ENCODE measurements around the gene CHSY1.
A peak's percentile ranks its signal among the peaks of the same experiment; 100 is the strongest.

The CHSY1 gene

GRCh38 chr15:101209285-101209845 is 42.5 kb downstream of the CHSY1 start:
- Histone ChIP-seq H3K14ac (ENCODE audit: low read length) (no peak overlapping the region), H4K91ac (ENCODE audit: low read depth, low read length, poor library complexity) (no peak overlapping the region), H2AK5ac (ENCODE audit: low read depth, low read length) (no peak overlapping the region), H4K8ac (ENCODE audit: low read depth, low read length) (no peak overlapping the region), H3K18ac (ENCODE audit: low read length) (no peak overlapping the region), H2BK120ac (ENCODE audit: low read depth, low read length) (no peak overlapping the region), H3K4me1 (ENCODE audit: control insufficient read depth in 2 of 2, insufficient read depth in 1 of 2, low read depth in 1 of 2, low read length in 2 of 2) (no peaks in the 10 kb centered on the region), H2BK15ac (ENCODE audit: low read length) (no peak overlapping the region), H2BK5ac (ENCODE audit: low read length) (no peak overlapping the region), H3K9ac (ENCODE audit: low read depth, low read length, poor library complexity) (no peak overlapping the region), H3K36me3 (replicated peaks in 1 of 2; ENCODE audit: control insufficient read depth in 2 of 2, insufficient read depth in 2 of 2, low read length in 2 of 2) (peaks cover 1 to 12% of the 10 kb centered on the region in 2 donors), H3K4me3 (ENCODE audit: low read length in 2 of 2) (no peak overlapping the region), H3K27me3 (ENCODE audit: control insufficient read depth in 3 of 3, insufficient read depth in 3 of 3, low read depth in 1 of 3, low read length in 3 of 3) (no peaks in the 10 kb centered on the region), H3K4ac (ENCODE audit: low read length) (no peak overlapping the region), H3K9me3 (replicated peaks in 1 of 2; ENCODE audit: control insufficient read depth in 2 of 2, insufficient read depth in 1 of 2, low read depth in 1 of 2, low read length in 2 of 2) (no peaks in the 10 kb centered on the region), H3K27ac (replicated peaks; ENCODE audit: low read length) (no peak overlapping the region), H3K23ac (ENCODE audit: low read depth, low read length, poor library complexity) (no peak overlapping the region), H3K79me1 (ENCODE audit: low read depth, low read length) (peaks cover 3% of the 10 kb centered on the region), H3K4me2 (ENCODE audit: insufficient read depth, low read length, poor library complexity, severe bottlenecking) (no peak overlapping the region), H2BK12ac (ENCODE audit: low read length) (no peak overlapping the region), H2AFZ (ENCODE audit: low read length) (no peak overlapping the region)
- no peak for DNase-seq (ENCODE audit: low spot score)
- no CpG with 5 or more reads among the region's 5 CpGs for WGBS, 2 donors (ENCODE audit: extremely low coverage in 2 of 2, insufficient read length in 2 of 2, insufficient replicate concordance in 1 of 2)

DNA sequence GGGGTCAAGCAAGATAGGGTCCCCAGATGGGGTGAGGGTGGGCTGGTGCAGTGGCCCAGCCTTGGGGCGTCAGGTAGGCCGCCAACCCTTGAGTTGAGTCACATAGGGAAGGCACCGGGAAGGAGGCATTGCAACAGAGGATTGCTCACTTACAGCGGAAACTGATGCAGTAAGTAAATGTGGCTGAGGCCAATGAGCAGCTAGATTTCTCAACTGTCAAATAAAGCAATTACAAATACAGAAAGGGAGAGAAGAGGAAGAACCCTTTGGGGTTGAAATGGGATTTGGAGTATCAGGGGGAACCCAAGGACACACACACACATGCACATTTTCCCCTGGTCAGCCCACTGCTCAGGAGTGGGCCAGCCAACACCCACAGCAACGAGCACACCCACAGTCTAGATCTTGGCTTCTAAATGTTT is 44.0 kb downstream of the CHSY1 start:
- H3K23ac ChIP-seq (ENCODE audit: low read depth, low read length, poor library complexity): no peak overlapping the region
- no peak overlapping the region for H2BK12ac ChIP-seq (ENCODE audit: low read length)
- peaks cover 5% of the 10 kb centered on the region for H3K79me1 ChIP-seq (ENCODE audit: low read depth, low read length)
- no CpG with 5 or more reads among the region's 5 CpGs for WGBS, 2 donors (ENCODE audit: extremely low coverage in 2 of 2, insufficient read length in 2 of 2, insufficient replicate concordance in 1 of 2)
- no peak overlapping the region for H3K27ac ChIP-seq (replicated peaks; ENCODE audit: low read length)
- H3K18ac ChIP-seq (ENCODE audit: low read length): no peak overlapping the region
- no peak overlapping the region for H3K9ac ChIP-seq (ENCODE audit: low read depth, low read length, poor library complexity)
- H3K4me1 ChIP-seq (ENCODE audit: control insufficient read depth in 2 of 2, insufficient read depth in 1 of 2, low read depth in 1 of 2, low read length in 2 of 2): peaks cover 2 to 3% of the 10 kb centered on the region in 2 donors
- H3K9me3 ChIP-seq (replicated peaks in 1 of 2; ENCODE audit: control insufficient read depth in 2 of 2, insufficient read depth in 1 of 2, low read depth in 1 of 2, low read length in 2 of 2): no peaks in the 10 kb centered on the region
- H3K36me3 ChIP-seq (replicated peaks in 1 of 2; ENCODE audit: control insufficient read depth in 2 of 2, insufficient read depth in 2 of 2, low read length in 2 of 2): peaks cover 1 to 4% of the 10 kb centered on the region in 2 donors
- no peak overlapping the region for H3K14ac ChIP-seq (ENCODE audit: low read length)
- H3K4me2 ChIP-seq (ENCODE audit: insufficient read depth, low read length, poor library complexity, severe bottlenecking): no peak overlapping the region
- no peaks in the 10 kb centered on the region for H3K27me3 ChIP-seq (ENCODE audit: control insufficient read depth in 3 of 3, insufficient read depth in 3 of 3, low read depth in 1 of 3, low read length in 3 of 3)
- no peak overlapping the region for H2BK15ac ChIP-seq (ENCODE audit: low read length)
- H3K4ac ChIP-seq (ENCODE audit: low read length): no peak overlapping the region
- no peak overlapping the region for H4K8ac ChIP-seq (ENCODE audit: low read depth, low read length)
- no peak overlapping the region for H2AK5ac ChIP-seq (ENCODE audit: low read depth, low read length)
- no peak overlapping the region for H2BK120ac ChIP-seq (ENCODE audit: low read depth, low read length)
- no peak overlapping the region for H3K4me3 ChIP-seq (ENCODE audit: low read length in 2 of 2)
- H4K91ac ChIP-seq (ENCODE audit: low read depth, low read length, poor library complexity): no peak overlapping the region
- H2BK5ac ChIP-seq (ENCODE audit: low read length): no peak overlapping the region
- H2AFZ ChIP-seq (ENCODE audit: low read length): no peak overlapping the region
- no peak for DNase-seq (ENCODE audit: low spot score)

DNA sequence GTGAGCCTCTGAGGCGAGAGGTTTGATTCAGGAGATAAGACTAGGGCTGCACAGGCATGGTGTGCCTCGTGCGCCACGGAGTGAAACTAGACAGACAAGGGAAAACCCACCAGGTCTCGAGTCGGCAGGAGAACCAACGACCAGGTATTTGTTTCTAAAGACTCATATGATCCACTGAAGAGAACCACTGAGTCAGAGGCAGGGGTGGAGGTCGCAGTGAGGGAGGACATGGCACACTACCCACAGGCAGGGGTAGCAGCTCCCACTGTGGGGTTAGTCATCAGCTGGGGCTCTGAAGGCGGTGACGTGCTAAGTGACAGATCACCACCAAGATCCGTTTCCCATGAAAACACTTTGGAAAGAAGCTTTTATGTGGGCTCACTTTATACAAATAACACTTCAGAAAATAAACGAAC is 45.7 kb downstream of the CHSY1 start:
- Histone ChIP-seq H2AFZ (ENCODE audit: low read length) (no peak overlapping the region), H3K23ac (ENCODE audit: low read depth, low read length, poor library complexity) (peak overlapping the region; percentile 1), H3K18ac (ENCODE audit: low read length) (no peak overlapping the region), H3K4me2 (ENCODE audit: insufficient read depth, low read length, poor library complexity, severe bottlenecking) (no peak overlapping the region), H3K9me3 (replicated peaks in 1 of 2; ENCODE audit: control insufficient read depth in 2 of 2, insufficient read depth in 1 of 2, low read depth in 1 of 2, low read length in 2 of 2) (no peaks in the 10 kb centered on the region), H3K27me3 (ENCODE audit: control insufficient read depth in 3 of 3, insufficient read depth in 3 of 3, low read depth in 1 of 3, low read length in 3 of 3) (no peaks in the 10 kb centered on the region), H3K27ac (replicated peaks; ENCODE audit: low read length) (no peak overlapping the region), H3K4me1 (ENCODE audit: control insufficient read depth in 2 of 2, insufficient read depth in 1 of 2, low read depth in 1 of 2, low read length in 2 of 2) (peaks cover 8 to 13% of the 10 kb centered on the region in 2 donors), H2BK120ac (ENCODE audit: low read depth, low read length) (no peak overlapping the region), H2BK12ac (ENCODE audit: low read length) (no peak overlapping the region), H2BK5ac (ENCODE audit: low read length) (no peak overlapping the region), H2BK15ac (ENCODE audit: low read length) (no peak overlapping the region), H3K14ac (ENCODE audit: low read length) (no peak overlapping the region), H4K8ac (ENCODE audit: low read depth, low read length) (no peak overlapping the region), H2AK5ac (ENCODE audit: low read depth, low read length) (no peak overlapping the region), H3K4me3 (ENCODE audit: low read length in 2 of 2) (no peak overlapping the region), H3K36me3 (replicated peaks in 1 of 2; ENCODE audit: control insufficient read depth in 2 of 2, insufficient read depth in 2 of 2, low read length in 2 of 2) (peaks cover 0 to 4% of the 10 kb centered on the region in 2 donors), H3K79me1 (ENCODE audit: low read depth, low read length) (peaks cover 5% of the 10 kb centered on the region), H3K4ac (ENCODE audit: low read length) (no peak overlapping the region), H3K9ac (ENCODE audit: low read depth, low read length, poor library complexity) (no peak overlapping the region), H4K91ac (ENCODE audit: low read depth, low read length, poor library complexity) (no peak overlapping the region)
- DNase-seq (ENCODE audit: low spot score): no peak
- no CpG with 5 or more reads among the region's 12 CpGs for WGBS, 2 donors (ENCODE audit: extremely low coverage in 2 of 2, insufficient read length in 2 of 2, insufficient replicate concordance in 1 of 2)

DNA sequence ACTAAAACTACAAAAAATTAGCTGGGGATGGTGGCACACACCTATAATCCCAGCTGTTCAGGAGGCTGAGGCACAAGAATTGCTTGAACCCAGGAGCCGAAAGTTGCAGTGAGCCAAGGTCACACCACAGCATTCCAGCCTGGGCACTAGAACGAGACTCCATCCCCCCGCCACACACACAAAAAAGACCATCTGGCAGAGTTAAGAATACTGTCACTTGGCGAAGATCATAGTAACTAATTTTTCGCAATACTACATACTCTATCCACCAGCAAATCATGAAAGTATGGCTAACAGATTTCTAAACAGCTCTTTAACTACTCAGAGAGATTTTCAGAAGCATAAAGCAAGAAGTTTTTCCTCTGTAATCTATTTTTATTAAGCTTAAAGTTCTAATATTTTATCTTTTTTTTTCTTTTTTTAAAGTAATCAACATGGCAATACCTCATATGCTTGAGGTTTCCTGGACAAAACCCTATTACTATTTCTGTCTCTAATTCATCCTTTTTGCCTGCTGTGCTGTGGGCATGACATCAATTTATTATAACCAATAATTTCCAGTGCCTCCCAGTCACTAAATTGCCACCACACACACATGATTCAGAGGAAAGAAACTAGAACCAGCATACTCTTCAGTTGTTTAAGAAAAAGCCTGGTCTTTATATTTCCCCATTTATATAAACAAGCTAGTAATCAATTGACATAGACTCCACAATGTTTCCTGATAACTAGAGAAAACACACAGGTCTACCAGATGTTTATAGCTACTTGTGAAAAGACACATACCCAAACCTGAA is 46.9 kb downstream of the CHSY1 start:
- H3K4me3 ChIP-seq (ENCODE audit: low read length in 2 of 2): no peak overlapping the region
- no peak overlapping the region for H2AK5ac ChIP-seq (ENCODE audit: low read depth, low read length)
- no peak overlapping the region for H3K23ac ChIP-seq (ENCODE audit: low read depth, low read length, poor library complexity)
- no CpG with 5 or more reads among the region's 5 CpGs for WGBS, 2 donors (ENCODE audit: extremely low coverage in 2 of 2, insufficient read length in 2 of 2, insufficient replicate concordance in 1 of 2)
- no peak overlapping the region for H4K91ac ChIP-seq (ENCODE audit: low read depth, low read length, poor library complexity)
- H3K14ac ChIP-seq (ENCODE audit: low read length): no peak overlapping the region
- DNase-seq (ENCODE audit: low spot score): no peak
- no peak overlapping the region for H2AFZ ChIP-seq (ENCODE audit: low read length)
- H3K9me3 ChIP-seq (replicated peaks in 1 of 2; ENCODE audit: control insufficient read depth in 2 of 2, insufficient read depth in 1 of 2, low read depth in 1 of 2, low read length in 2 of 2): no peaks in the 10 kb centered on the region
- no peak overlapping the region for H3K4ac ChIP-seq (ENCODE audit: low read length)
- no peak overlapping the region for H3K27ac ChIP-seq (replicated peaks; ENCODE audit: low read length)
- no peak overlapping the region for H4K8ac ChIP-seq (ENCODE audit: low read depth, low read length)
- no peaks in the 10 kb centered on the region for H3K27me3 ChIP-seq (ENCODE audit: control insufficient read depth in 3 of 3, insufficient read depth in 3 of 3, low read depth in 1 of 3, low read length in 3 of 3)
- H3K79me1 ChIP-seq (ENCODE audit: low read depth, low read length): peaks cover 10% of the 10 kb centered on the region
- no peak overlapping the region for H2BK5ac ChIP-seq (ENCODE audit: low read length)
- H2BK120ac ChIP-seq (ENCODE audit: low read depth, low read length): no peak overlapping the region
- no peak overlapping the region for H3K9ac ChIP-seq (ENCODE audit: low read depth, low read length, poor library complexity)
- no peak overlapping the region for H2BK15ac ChIP-seq (ENCODE audit: low read length)
- peaks cover 12 to 13% of the 10 kb centered on the region in 2 donors for H3K4me1 ChIP-seq (ENCODE audit: control insufficient read depth in 2 of 2, insufficient read depth in 1 of 2, low read depth in 1 of 2, low read length in 2 of 2)
- H3K18ac ChIP-seq (ENCODE audit: low read length): no peak overlapping the region
- H3K36me3 ChIP-seq (replicated peaks in 1 of 2; ENCODE audit: control insufficient read depth in 2 of 2, insufficient read depth in 2 of 2, low read length in 2 of 2): peaks cover 0 to 4% of the 10 kb centered on the region in 2 donors
- H3K4me2 ChIP-seq (ENCODE audit: insufficient read depth, low read length, poor library complexity, severe bottlenecking): no peak overlapping the region
- H2BK12ac ChIP-seq (ENCODE audit: low read length): no peak overlapping the region
